HG03439 (cell line): Measurements from ENCODE around the gene WDR88.

Experiments
- ATAC-seq: cut with Tn5 transposase; IDR thresholded peaks from one replicate; pipeline ENCODE4 v1.9.1; 2021; ENCODE audit warnings: mild to moderate bottlenecking, moderate library complexity; ENCODE audit not compliant: unreplicated experiment

WDR88 gene, protein sequence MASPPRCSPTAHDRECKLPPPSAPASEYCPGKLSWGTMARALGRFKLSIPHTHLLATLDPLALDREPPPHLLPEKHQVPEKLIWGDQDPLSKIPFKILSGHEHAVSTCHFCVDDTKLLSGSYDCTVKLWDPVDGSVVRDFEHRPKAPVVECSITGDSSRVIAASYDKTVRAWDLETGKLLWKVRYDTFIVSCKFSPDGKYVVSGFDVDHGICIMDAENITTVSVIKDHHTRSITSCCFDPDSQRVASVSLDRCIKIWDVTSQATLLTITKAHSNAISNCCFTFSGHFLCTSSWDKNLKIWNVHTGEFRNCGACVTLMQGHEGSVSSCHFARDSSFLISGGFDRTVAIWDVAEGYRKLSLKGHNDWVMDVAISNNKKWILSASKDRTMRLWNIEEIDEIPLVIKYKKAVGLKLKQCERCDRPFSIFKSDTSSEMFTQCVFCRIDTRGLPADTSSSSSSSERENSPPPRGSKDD

GRCh38 chr19:33132021-33132420 lies at the start of gene WDR88:
WDR88 (plus strand) TSS chr19:33132114; CDS start chr19:33132170, 56 bp downstream.
- ATAC-seq, result no peak

DNA sequence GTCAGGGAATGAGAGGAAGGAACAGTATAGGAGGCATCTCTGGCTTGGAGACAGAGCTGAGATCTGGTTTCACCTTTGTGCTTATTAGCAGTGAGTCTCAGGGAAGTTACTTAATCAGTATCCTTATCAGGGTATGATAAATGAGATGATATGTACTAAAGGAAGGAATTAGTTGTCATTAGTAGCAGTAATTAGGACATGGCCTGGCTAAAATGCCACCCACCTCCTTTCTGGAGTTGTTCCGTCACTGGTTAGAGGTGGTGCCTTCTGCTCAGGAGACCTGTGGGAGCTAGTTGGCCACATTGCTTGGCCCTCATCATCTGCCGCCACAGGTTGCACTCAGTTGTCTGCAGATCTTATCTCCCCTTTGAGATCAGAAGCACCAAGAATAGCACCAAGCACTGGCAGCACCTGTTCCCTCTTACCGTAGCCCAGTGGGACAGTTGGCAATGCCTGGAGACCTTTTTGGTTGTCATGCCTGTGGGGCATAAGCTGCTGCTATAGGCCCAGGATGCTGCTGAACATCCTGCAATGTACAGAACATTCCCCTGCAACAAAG lies 46.3 kb upstream of the WDR88 start:
- no peak for ATAC-seq

DNA sequence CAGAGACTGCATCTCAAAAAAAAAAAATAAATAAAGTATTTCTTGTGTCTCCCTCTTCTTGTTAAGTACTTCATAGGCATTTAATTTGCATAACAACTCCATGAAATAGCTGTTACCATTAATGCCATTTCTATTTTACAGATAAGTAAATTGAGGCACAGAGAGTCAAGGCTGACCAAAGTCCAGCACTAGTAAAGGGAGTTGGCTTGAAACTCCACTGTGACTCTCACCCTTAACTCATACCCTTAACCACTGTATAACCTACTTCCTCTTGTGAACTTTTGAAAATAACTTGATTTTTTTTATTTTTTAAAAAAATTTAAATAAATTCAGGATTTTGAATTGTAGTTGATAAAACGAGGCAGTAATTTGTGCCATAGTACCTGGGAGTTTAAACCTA lies 45.0 kb upstream of the WDR88 start:
- ATAC-seq, result no peak

- ATAC-seq, result no peak
Measured at GRCh38 chr19:33089010-33089409, 42.9 kb upstream of the WDR88 start.

- ATAC-seq, result no peak
Measured at GRCh38 chr19:33090179-33090578, 41.7 kb upstream of the WDR88 start.

- ATAC-seq, result no peak
Measured at GRCh38 chr19:33093420-33094210, 38.3 kb upstream of the WDR88 start.

GRCh38 chr19:33094436-33095067 lies 37.4 kb upstream of the WDR88 start:
- ATAC-seq, result no peak

- ATAC-seq, result no peak
Measured at GRCh38 chr19:33096005-33096404, 35.9 kb upstream of the WDR88 start.

- no peak for ATAC-seq
Measured at GRCh38 chr19:33098055-33098534, 33.8 kb upstream of the WDR88 start.

DNA sequence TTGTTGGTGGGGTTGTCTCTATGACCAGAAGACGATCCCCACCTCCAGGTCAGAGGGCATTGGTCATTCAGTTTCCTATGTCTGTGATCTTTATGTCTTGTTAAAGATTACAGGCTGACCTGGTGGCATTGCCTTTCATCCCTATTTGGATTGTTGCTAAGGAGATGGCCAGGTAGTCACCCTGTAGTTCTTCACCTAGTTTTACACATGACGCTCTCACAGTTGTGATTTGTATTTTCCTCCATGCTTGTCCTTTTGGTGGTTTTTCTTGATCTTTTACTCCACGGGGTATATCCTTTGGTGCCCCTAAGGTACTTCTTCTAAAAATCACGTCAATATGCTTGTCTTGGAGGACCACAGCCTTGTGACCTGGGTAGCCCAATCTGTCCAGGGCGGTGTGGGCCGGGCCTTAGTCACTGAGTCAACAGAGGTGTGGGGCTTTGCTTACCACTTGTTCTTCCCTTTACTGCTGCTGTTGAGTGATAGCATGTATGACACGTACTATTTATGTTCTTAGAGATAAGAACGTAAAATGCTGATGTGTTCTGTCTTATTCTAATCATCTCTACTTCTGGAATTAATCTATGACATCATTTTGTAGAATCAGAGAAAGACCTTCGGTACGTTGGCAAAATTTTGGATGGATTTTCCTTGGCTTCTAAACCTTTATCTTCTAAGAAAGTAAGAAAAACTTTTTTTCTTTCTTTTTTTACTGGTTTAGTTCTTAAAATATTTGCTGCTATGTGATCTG lies 30.8 kb upstream of the WDR88 start:
- no peak for ATAC-seq

DNA sequence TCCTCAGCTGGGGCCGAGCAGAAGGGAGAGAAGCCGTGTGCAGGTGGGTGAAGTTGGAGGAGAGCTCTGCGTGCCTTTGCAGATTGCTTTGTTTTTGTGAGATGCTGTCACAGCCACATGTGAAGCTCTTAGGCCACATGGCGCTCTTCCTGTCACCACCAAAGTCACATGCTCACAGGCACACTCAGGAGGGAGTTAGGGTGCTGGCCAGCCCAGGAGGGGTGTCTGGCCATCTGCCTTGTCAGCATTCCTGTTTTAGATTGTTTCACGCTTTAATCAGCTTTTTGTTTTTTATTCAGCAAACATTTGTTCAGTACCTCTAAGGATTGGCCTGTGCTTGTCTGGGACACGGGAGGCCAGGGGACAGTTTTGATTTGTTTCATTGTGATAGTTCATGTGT lies 29.0 kb upstream of the WDR88 start:
- no peak for ATAC-seq

DNA sequence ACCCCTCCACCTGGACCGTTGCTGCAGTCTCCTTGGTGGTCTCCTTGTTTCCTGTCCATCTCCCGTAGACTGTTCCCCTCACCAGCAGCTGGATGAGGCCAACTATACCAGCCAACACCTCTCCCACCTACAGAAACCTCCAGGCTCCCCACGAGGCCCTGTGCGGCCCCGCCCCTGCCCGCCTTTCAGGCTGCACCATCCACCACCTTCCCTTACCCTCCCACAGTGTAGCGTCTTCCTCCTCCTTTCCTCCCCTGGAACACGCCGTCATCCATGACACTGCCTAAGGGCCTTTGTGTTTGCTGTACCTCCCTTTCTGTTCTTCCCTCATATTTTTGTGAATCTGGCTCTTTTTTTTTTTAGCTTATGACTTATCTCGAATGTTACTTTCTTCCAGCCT lies 23.8 kb upstream of the WDR88 start:
- no peak for ATAC-seq

DNA sequence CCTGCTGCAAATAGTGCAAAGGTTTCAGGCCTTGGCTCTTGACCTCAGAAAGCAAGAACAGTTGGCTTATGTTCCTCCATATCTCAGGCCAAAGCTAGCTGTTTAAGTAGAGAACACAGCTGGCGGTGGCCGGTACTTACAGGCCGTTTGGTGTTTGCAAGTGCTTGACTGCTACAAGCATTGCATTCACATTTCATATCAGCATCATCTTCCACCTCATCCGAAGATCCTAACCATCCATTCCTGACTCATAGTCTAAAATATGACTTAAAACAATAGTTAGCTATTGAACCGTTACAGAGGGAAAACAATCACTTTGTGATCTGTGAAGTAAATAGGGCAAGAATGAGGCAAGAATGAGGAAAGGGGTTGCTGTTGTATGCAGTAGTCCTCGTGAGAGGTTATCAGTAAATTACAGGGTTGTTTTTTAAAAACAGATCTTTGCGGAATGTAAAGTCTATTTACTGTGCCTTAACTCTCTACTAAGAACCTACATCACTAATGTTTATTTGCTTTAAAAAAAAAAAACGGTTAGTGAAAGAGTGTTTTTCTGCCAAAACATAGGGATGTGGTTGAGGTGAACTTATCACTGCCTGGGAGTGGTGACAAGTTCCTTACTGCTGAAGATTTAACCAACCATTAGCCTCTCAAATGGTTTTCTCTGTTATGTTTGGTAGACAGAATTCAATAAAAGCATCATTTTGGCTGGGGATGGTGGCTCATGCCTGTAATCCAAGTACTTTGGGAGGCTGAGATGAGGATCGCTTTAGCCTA lies 21.6 kb upstream of the WDR88 start:
- ATAC-seq, result no peak

DNA sequence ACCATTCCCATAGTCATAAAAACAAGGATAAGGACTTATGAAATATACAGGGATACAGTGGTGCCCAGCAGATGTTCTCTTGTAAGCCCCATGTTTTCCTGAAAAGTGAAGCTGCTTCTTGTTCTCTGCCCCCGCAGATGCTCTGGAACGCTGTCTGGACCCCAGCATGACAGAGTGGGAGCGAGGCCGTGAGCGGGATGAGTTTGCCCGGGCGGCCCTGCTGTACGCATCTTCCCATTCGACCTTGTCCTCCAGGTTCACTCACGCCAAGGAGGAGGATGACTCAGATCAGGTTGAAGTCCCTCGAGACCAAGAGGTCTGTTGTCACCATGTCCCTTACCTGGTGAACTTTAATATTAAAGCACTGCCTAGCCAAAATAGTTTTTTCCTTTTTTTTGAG lies 20.3 kb upstream of the WDR88 start:
- ATAC-seq, result no peak

- no peak for ATAC-seq
Measured at GRCh38 chr19:33114312-33114711, 17.6 kb upstream of the WDR88 start.

DNA sequence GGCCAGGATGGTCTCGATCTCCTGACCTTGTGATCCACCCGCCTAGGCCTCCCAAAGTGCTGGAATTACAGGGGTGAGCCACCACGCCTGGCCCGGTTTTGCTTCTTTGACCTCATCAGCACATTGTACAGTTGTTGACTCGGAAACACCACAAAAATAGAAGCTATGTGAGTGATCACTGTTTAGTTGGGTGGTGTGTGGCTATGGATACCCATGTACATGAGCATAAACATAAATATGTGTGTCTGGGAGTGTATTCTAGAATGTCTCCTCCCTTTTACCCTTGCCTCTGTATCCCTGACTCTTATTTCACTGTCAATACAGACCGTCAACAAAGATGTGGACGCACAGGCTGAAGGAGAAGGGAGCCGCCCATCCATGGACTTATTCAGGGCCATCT lies 14.4 kb upstream of the WDR88 start:
- ATAC-seq, result no peak

DNA sequence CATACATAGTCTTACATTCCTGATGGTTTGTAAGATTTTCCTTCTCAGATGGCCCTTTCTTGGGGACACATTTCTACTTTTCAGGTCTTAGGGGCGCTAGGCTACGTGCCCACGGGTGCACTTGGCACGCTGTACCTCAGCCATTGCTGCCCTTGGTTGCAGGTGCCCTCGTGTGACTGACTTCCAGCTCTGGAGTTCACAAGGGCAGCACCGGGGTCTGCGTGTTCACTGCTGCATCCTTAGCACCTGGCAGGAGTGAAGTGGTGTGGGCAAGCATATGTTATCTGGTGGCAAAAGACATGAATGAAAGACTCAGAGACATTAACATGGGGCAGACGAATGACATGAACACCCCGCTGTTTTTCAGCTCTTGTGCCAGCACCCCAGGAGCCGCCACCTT lies 13.3 kb upstream of the WDR88 start:
- no peak for ATAC-seq

DNA sequence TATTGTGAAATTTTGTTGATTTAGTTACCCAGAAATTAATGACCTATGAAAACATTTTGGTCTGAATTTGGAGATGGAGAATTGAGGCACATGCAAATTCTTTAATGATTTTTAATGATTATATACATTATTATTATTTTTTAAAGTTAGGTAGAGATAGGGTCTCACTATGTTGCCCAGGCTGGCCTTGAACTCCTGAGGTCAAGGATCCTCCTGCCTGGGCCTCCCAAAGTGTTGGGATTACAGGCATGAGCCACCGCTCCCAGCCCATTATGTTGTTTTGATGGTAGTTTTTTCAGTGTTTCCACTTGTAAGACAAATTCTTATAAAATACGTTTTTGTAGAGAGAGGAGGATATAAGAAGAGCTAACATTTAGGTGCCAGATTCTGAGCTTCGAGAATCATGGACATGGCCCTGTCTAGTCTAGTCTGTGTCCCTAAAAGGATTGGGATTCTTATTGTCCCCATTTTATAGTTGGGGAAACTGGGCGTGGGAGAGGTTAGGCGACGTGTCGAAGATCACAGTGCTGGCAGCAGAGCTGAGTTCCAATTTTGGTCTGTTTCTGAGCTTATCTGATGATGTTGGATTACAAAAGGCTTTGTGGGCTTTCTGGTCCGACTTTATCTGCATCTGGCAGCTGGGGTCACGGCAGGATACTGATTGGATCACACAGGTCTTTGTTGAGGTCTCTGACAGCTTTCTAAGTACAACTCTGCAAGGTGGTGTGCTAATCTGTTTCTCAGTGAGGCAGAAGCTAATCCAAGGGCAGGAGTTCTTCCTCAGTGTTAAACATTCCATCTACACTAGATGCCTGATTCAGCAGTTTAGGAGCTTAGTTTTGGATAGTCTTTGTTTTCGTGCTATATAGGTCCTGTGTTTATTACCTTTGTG lies 7.5 kb upstream of the WDR88 start:
- ATAC-seq, result no peak

- no peak for ATAC-seq
Measured at GRCh38 chr19:33125929-33126388, 6.0 kb upstream of the WDR88 start.
